Fibroblast of lung (primary cell): ENCODE data around the gene KRTAP5-6.

Experiments used
- EZH2 ChIP-seq: IDR thresholded peaks from 2 replicates; pipeline ENCODE4 v1.5.1; 2012; ENCODE audit warnings: low read length, control low read depth, mild to moderate bottlenecking; ENCODE audit errors: missing control alignments
- TF ChIP-seq, protein P1 (sequence below), 2 donors: IDR thresholded peaks in 1 of 2; conservative IDR thresholded peaks in 1 of 2; 1 replicate in 1 of 2; 2 replicates in 1 of 2; pipeline ENCODE4 v1.5.1; 2011 to 2012; ENCODE audit warnings: low read length in 2 of 2, control low read depth in 1 of 2, inconsistent platforms in 1 of 2, low read depth in 1 of 2, mild to moderate bottlenecking in 1 of 2

DNA sequence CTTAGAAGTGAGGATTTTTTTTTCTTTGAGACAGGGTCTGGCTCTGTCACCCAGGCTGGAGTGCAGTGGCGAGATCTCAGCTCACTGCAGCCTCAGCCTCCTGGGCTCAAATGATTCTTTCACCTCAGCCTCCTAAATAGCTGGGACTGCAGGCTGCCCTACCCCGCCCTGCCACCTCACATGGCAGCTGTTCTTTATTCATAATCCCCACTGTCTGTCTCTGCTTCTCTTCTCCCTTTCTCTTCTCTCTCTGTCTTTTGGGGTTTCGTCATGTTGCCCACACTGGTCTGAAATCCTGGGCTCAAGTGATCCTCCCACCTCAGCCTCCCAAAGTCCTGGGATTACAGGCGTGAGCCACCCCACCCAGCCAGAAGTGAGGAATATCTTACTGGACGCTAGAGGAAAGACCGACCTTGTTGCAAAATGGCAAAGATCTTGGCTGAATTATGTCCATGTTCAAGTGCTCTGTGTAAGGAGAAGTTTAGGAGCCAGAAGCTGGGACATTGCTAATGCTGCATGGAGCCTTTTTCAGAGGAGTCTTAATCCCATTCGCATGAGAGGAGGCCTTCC is 45.5 kb upstream of the KRTAP5-6 start:
- TF ChIP-seq, protein P1, sequence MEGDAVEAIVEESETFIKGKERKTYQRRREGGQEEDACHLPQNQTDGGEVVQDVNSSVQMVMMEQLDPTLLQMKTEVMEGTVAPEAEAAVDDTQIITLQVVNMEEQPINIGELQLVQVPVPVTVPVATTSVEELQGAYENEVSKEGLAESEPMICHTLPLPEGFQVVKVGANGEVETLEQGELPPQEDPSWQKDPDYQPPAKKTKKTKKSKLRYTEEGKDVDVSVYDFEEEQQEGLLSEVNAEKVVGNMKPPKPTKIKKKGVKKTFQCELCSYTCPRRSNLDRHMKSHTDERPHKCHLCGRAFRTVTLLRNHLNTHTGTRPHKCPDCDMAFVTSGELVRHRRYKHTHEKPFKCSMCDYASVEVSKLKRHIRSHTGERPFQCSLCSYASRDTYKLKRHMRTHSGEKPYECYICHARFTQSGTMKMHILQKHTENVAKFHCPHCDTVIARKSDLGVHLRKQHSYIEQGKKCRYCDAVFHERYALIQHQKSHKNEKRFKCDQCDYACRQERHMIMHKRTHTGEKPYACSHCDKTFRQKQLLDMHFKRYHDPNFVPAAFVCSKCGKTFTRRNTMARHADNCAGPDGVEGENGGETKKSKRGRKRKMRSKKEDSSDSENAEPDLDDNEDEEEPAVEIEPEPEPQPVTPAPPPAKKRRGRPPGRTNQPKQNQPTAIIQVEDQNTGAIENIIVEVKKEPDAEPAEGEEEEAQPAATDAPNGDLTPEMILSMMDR (conservative IDR thresholded peaks at IDR 0.05 in 1 of 2, IDR thresholded peaks at IDR 0.05 in 1 of 2; ENCODE audit: low read depth in 1 of 2, low read length in 2 of 2) = no peak
- TF ChIP-seq EZH2 = no peak
